HCT116 (cell line): ENCODE results near the gene SLC1A4. TPM values are rescaled to one million over a fixed set of nuclear protein-coding genes. Genes with fewer than 3 reads are reported as not detected.

Experiments used
- ATAC-seq: fragments of 200-7000 bp; cut with Tn5 transposase; 2 replicates; pipeline ENCODE4 v1.9.1; 2020; ENCODE audit warnings: mild to moderate bottlenecking, moderate library complexity
- BruUV-seq: library from RNA; stranded (reverse); fragments of 400-500 nt; replicated peaks from 2 replicates; lab custom pipeline; 2021; lab: Mats Ljungman, UMichigan
- CTCF ChIA-PET: fragments of 300-600 bp; sonication (Branson Sonifier 250); formaldehyde crosslinking; loops from one replicate; lab custom pipeline; 2021; ENCODE audit warnings: antibody characterized with exemption; lab: Charles Lee
- POLR2A ChIA-PET: fragments of 300-600, 350-600 bp; sonication (Branson Sonifier 250); formaldehyde crosslinking; loops from one replicate; lab custom pipeline; 2021; ENCODE audit warnings: antibody characterized with exemption; lab: Charles Lee
- RAD21 ChIA-PET, 2 experiments: fragments of 300-600 bp; sonication (Branson Sonifier 250); formaldehyde crosslinking; loops; one replicate each; lab custom pipeline; 2023; ENCODE audit warnings: low total read pairs in 2 of 2; ENCODE audit not compliant: uncharacterized antibody in 2 of 2, unreplicated experiment in 2 of 2, low non-redundant PET in 1 of 2; lab: Charles Lee
- DNase-seq: peaks from one replicate; pipeline ENCODE4 v3.0.0-alpha.2; 2010; ENCODE audit warnings: low read depth, low spot score
- H2AFZ ChIP-seq: fragments of 200-600 bp; shearing (Covaris generic), sonication (generic); 2 replicates; pipeline ENCODE4 v1.6.1; 2017; ENCODE audit warnings: low read depth, mixed run types, mixed read lengths, antibody characterized with exemption, low read length; ENCODE audit not compliant: poor library complexity, severe bottlenecking
- H3K27ac ChIP-seq: 2 replicates; pipeline ENCODE4 v1.5.1; 2012; ENCODE audit warnings: low read depth, low read length
- H3K27me3 ChIP-seq: fragments of 200-600 bp; sonication (generic); 2 replicates; pipeline ENCODE4 v1.6.1; 2016; ENCODE audit warnings: mixed run types, low read length, mixed read lengths; ENCODE audit not compliant: insufficient read depth
- H3K36me3 ChIP-seq, 2 experiments: fragments of 200-500 bp in 1 of 2; fragments of 200-600 bp in 1 of 2; sonication (Bioruptor generic) in 1 of 2; sonication (generic) in 1 of 2; 2 replicates each; pipeline versions ENCODE4 v1.5.1 to v1.6.1; 2014 to 2016; ENCODE audit warnings: low read length in 2 of 2, inconsistent platforms in 1 of 2, mixed read lengths in 1 of 2, mixed run types in 1 of 2; ENCODE audit not compliant: insufficient read depth in 2 of 2, control insufficient read depth in 1 of 2
- H3K4me1 ChIP-seq, 2 experiments: fragments of 200-600 bp in 1 of 2; sonication (generic) in 1 of 2; 2 replicates each; pipeline versions ENCODE4 v1.5.1 to v1.6.1; 2012 to 2017; ENCODE audit warnings: low read length in 2 of 2, inconsistent platforms in 1 of 2, mild to moderate bottlenecking in 1 of 2, mixed read lengths in 1 of 2, mixed run types in 1 of 2, moderate library complexity in 1 of 2; ENCODE audit not compliant: insufficient read depth in 2 of 2, control insufficient read depth in 1 of 2
- H3K4me2 ChIP-seq: fragments of 200-600 bp; sonication (generic); 2 replicates; pipeline ENCODE4 v1.6.1; 2017; ENCODE audit warnings: mixed run types, low read length, mixed read lengths
- H3K4me3 ChIP-seq, 2 experiments: fragments of 200-600 bp in 1 of 2; sonication (generic) in 1 of 2; replicated peaks in 1 of 2; 2 replicates each; pipeline ENCODE4 v1.5.1; 2011 to 2016; ENCODE audit warnings: low read length in 2 of 2, control low read depth in 1 of 2, low read depth in 1 of 2, mild to moderate bottlenecking in 1 of 2, mixed read lengths in 1 of 2, mixed run types in 1 of 2
- H3K79me2 ChIP-seq: fragments of 200-600 bp; sonication (generic); 2 replicates; pipeline ENCODE4 v1.6.1; 2017; ENCODE audit warnings: mild to moderate bottlenecking, mixed run types, low read length, moderate library complexity, mixed read lengths; ENCODE audit not compliant: insufficient read depth
- H3K9ac ChIP-seq: fragments of 200-600 bp; sonication (generic); 2 replicates; pipeline ENCODE4 v1.6.1; 2016; ENCODE audit warnings: low read length, mixed read lengths
- H3K9me2 ChIP-seq: fragments of 200-600 bp; sonication (generic), shearing (Covaris generic); 2 replicates; pipeline ENCODE4 v1.6.1; 2017; ENCODE audit warnings: mixed run types, mild to moderate bottlenecking, moderate library complexity; ENCODE audit not compliant: insufficient read depth
- H3K9me3 ChIP-seq, 2 experiments: fragments of 200-500 bp in 1 of 2; fragments of 200-600 bp in 1 of 2; sonication (Bioruptor generic) in 1 of 2; sonication (generic) in 1 of 2; 2 replicates each; pipeline ENCODE4 v1.6.1; 2014 to 2017; ENCODE audit warnings: low read length in 2 of 2, mixed read lengths in 2 of 2, inconsistent platforms in 1 of 2, low read depth in 1 of 2, mild to moderate bottlenecking in 1 of 2, mixed run types in 1 of 2, moderate library complexity in 1 of 2; ENCODE audit not compliant: control insufficient read depth in 1 of 2, insufficient read depth in 1 of 2
- H4K20me1 ChIP-seq: fragments of 200-600 bp; sonication (generic), shearing (Covaris generic); 2 replicates; pipeline ENCODE4 v1.6.1; 2017; ENCODE audit warnings: mixed run types, mild to moderate bottlenecking, moderate library complexity; ENCODE audit not compliant: insufficient read depth
- CBX3 ChIP-seq: IDR thresholded peaks from 2 replicates; pipeline ENCODE4 v1.6.1; 2012; ENCODE audit warnings: low read depth
- CEBPB ChIP-seq: IDR thresholded peaks from 2 replicates; pipeline ENCODE4 v1.6.1; 2012; ENCODE audit warnings: low read depth
- CTCF ChIP-seq, 3 experiments: fragments of 200-600 bp in 1 of 3; sonication (generic) in 1 of 3; IDR thresholded peaks in 2 of 3; conservative IDR thresholded peaks in 1 of 3; 2 replicates each; pipeline ENCODE4 v1.5.1; 2012 to 2017; ENCODE audit warnings: low read depth in 2 of 3, low read length in 2 of 3, antibody characterized with exemption in 1 of 3, borderline replicate concordance in 1 of 3, control low read depth in 1 of 3, mild to moderate bottlenecking in 1 of 3, mixed read lengths in 1 of 3, mixed run types in 1 of 3, moderate library complexity in 1 of 3; ENCODE audit not compliant: insufficient read depth in 1 of 3
- ELF1 ChIP-seq: IDR thresholded peaks from 2 replicates; pipeline ENCODE4 v1.6.1; 2012; ENCODE audit warnings: low read depth, borderline replicate concordance
- RAD21 ChIP-seq: IDR thresholded peaks from 2 replicates; pipeline ENCODE4 v1.6.1; 2012; ENCODE audit warnings: low read depth, mild to moderate bottlenecking
- SIN3A ChIP-seq: IDR thresholded peaks from 2 replicates; pipeline ENCODE4 v1.6.1; 2012; ENCODE audit warnings: low read depth
- intact Hi-C: fragments of 100-400 bp; cut with micrococcal nuclease; formaldehyde crosslinking; loops from 2 replicates; pipeline ENCODE4 v1.10.0; 2022
- total RNA-seq: library from RNA; stranded (reverse); gene quantifications from one replicate; pipeline ENCODE4 v1.2.1, GENCODE V29; 2021; ENCODE audit not compliant: unreplicated experiment

SLC1A4 gene
- total RNA-seq, 1 experiment from 2014 or later: 9.2 TPM

GRCh38 chr2:65062843-65063825 lies 73.9 kb downstream of the SLC1A4 start:
- Histone ChIP-seq H3K9me3 (no peaks in the 10 kb centered on the region), H3K27ac (no peak overlapping the region), H3K4me1 (peaks cover 10 to 24% of the 10 kb centered on the region in 2 experiments), H3K79me2 (peaks cover 26% of the 10 kb centered on the region), H3K9ac (no peak overlapping the region), H3K27me3 (no peaks in the 10 kb centered on the region), H3K4me2 (no peak overlapping the region), H2AFZ (no peak overlapping the region), H3K9me2 (no peaks in the 10 kb centered on the region), H3K36me3 (no peaks in the 10 kb centered on the region), H3K4me3 (no peak overlapping the region), H4K20me1 (no peaks in the 10 kb centered on the region)
- no peak for DNase-seq
- intact Hi-C loops: no loop called here
- POLR2A ChIA-PET: no interaction called here
- no peak for TF ChIP-seq CEBPB
- TF ChIP-seq CBX3: no peak
- CTCF ChIA-PET: interaction anchor here (0.9 kb wide), 1 partner anchor 106 kb away, joined by 3 read pairs; no protein-coding TSS in a partner anchor
- RAD21 ChIA-PET: no interaction called here
- no TSS peak for BruUV-seq
- no peak for ATAC-seq

- Histone ChIP-seq H3K4me3 (no peak overlapping the region), H3K4me2 (peak overlapping the region; percentile 50), H3K9me2 (no peaks in the 10 kb centered on the region), H3K9me3 (no peaks in the 10 kb centered on the region), H2AFZ (no peak overlapping the region), H3K27me3 (no peaks in the 10 kb centered on the region), H3K36me3 (no peaks in the 10 kb centered on the region), H3K79me2 (peaks cover 15% of the 10 kb centered on the region), H3K27ac (peak overlapping the region; percentile 37), H3K9ac (peak overlapping the region; percentile 11; the same call in 1 of the 2 replicates), H4K20me1 (no peaks in the 10 kb centered on the region), H3K4me1 (peaks cover 26 to 42% of the 10 kb centered on the region in 2 experiments)
- POLR2A ChIA-PET: interaction anchor here (1.9 kb wide), 1 partner anchor 9 kb away, joined by 6 read pairs; the partner anchor contains the start of gene CEP68
- RAD21 ChIA-PET: interaction anchor here (0.6 to 1.2 kb wide), 3 partner anchors 32 to 104 kb away, joined by 3 to 5 read pairs (median 4); no protein-coding TSS in a partner anchor
- 0 out of 2 replicates have a peak, but pooled peaks have one; percentile 25 for TF ChIP-seq SIN3A
- no peak for TF ChIP-seq ELF1
- peak; percentile 85 for TF ChIP-seq RAD21
- peak; percentile 60 to 76 (median 69); a peak in 5 of 6 replicates for TF ChIP-seq CTCF (IDR thresholded peaks at IDR 0.05 in 2 of 3, conservative IDR thresholded peaks at IDR 0.05 in 1 of 3; ENCODE audit: borderline replicate concordance in 1 of 3, insufficient read depth in 1 of 3, low read depth in 2 of 3, low read length in 2 of 3)
- ATAC-seq: peak; percentile 68
- BruUV-seq: no TSS peak
- no peak for DNase-seq
- CTCF ChIA-PET: interaction anchor here (0.7 to 2.2 kb wide), 8 partner anchors 9 to 147 kb away, joined by 3 to 19 read pairs (median 6); partner anchors contain the start of genes CEP68 and RAB1A
- intact Hi-C loops: loop anchor here (1.0 to 2.0 kb wide), 2 partner anchors 104 to 122 kb away; no protein-coding TSS in a partner anchor
Measured at GRCh38 chr2:65064728-65065552, 75.7 kb downstream of the SLC1A4 start.
